Panc1 (cell line): ENCODE results near the gene PNP. TPM values are rescaled to one million over a fixed set of nuclear protein-coding genes. Genes with fewer than 3 reads are reported as not detected.

Source experiments
- ATAC-seq: fragments of 200-7000 bp; cut with Tn5 transposase; 2 replicates; pipeline ENCODE4 v1.9.1; 2020; ENCODE audit warnings: mild to moderate bottlenecking, moderate library complexity
- BruUV-seq: library from RNA; stranded (reverse); fragments of 400-500 nt; replicated peaks from 2 replicates; lab custom pipeline; 2021; lab: Mats Ljungman, UMichigan
- CTCF ChIA-PET: fragments of 300-600 bp; sonication (Branson Sonifier 250); formaldehyde crosslinking; loops from one replicate; lab custom pipeline; 2022; ENCODE audit warnings: antibody characterized with exemption; lab: Charles Lee
- POLR2A ChIA-PET: fragments of 300-600 bp; sonication (Branson Sonifier 250); formaldehyde crosslinking; loops from one replicate; lab custom pipeline; 2022; ENCODE audit warnings: antibody characterized with exemption; lab: Charles Lee
- DNase-seq: peaks from one replicate; pipeline ENCODE4 v3.0.0-alpha.2; 2010; ENCODE audit warnings: low read depth, low spot score
- H3K27ac ChIP-seq: 2 replicates; pipeline ENCODE4 v1.5.1; 2011; ENCODE audit warnings: mild to moderate bottlenecking, low read length, inconsistent platforms
- H3K27me3 ChIP-seq: fragments of 200-500 bp; sonication (Bioruptor generic); 2 replicates; pipeline ENCODE4 v1.6.0; 2014; ENCODE audit warnings: low read length, inconsistent platforms; ENCODE audit not compliant: control insufficient read depth, insufficient read depth
- H3K36me3 ChIP-seq: fragments of 200-500 bp; sonication (Bioruptor generic); 2 replicates; pipeline ENCODE4 v1.5.1; 2014; ENCODE audit warnings: inconsistent platforms, mild to moderate bottlenecking, low read length, moderate library complexity; ENCODE audit not compliant: control insufficient read depth, insufficient read depth
- H3K4me1 ChIP-seq: 2 replicates; pipeline ENCODE4 v1.5.1; 2011; ENCODE audit warnings: inconsistent platforms, mild to moderate bottlenecking, low read length, moderate library complexity; ENCODE audit not compliant: control insufficient read depth, insufficient read depth
- H3K4me3 ChIP-seq, 2 experiments: 2 replicates each; pipeline ENCODE4 v1.5.1; 2011 to 2012; ENCODE audit warnings: low read depth in 2 of 2, low read length in 2 of 2, mild to moderate bottlenecking in 2 of 2, inconsistent platforms in 1 of 2, moderate library complexity in 1 of 2
- H3K9me3 ChIP-seq: fragments of 200-500 bp; sonication (Bioruptor generic); 2 replicates; pipeline ENCODE4 v1.5.1; 2014; ENCODE audit warnings: low read depth, mild to moderate bottlenecking, inconsistent platforms, low read length, moderate library complexity; ENCODE audit not compliant: control insufficient read depth, insufficient read depth
- POLR2AphosphoS5 ChIP-seq: IDR thresholded peaks from 2 replicates; pipeline ENCODE4 v1.6.1; 2012; ENCODE audit warnings: mild to moderate bottlenecking, low read depth, low read length, moderate library complexity
- SIN3A ChIP-seq: IDR thresholded peaks from 2 replicates; pipeline ENCODE4 v1.6.1; 2012; ENCODE audit warnings: low read depth, mild to moderate bottlenecking, low read length, moderate library complexity, borderline replicate concordance; ENCODE audit not compliant: insufficient read depth
- TCF7L2 ChIP-seq: IDR thresholded peaks from 2 replicates; pipeline ENCODE4 v1.6.1; 2011; ENCODE audit warnings: mild to moderate bottlenecking, low read depth, low read length, inconsistent platforms
- in situ Hi-C: cut with HindIII; loops from 2 replicates; pipeline ENCODE4 v1.10.0; 2016; ENCODE audit warnings: low sequenced_read_pairs, low pct_unique_long_range_greater_than_20kb
- intact Hi-C: fragments of 100-400 bp; cut with micrococcal nuclease; formaldehyde crosslinking; loops from one replicate; pipeline ENCODE4 v1.10.0; 2022; ENCODE audit not compliant: unreplicated experiment
- total RNA-seq: library from RNA; stranded (reverse); gene quantifications from one replicate; pipeline ENCODE4 v1.2.1, GENCODE V29; 2021; ENCODE audit not compliant: unreplicated experiment
- TF ChIP-seq, protein P1 (sequence below): fragments of 450-650 bp; IDR thresholded peaks from 2 replicates; pipeline ENCODE4 v1.5.1; 2017; ENCODE audit warnings: mild to moderate bottlenecking
- TF ChIP-seq, protein P2 (sequence below), 2 experiments: IDR thresholded peaks; 2 replicates each; pipeline ENCODE4 v1.6.1; 2011 to 2012; ENCODE audit warnings: low read depth in 2 of 2, control low read depth in 1 of 2, low read length in 1 of 2, mild to moderate bottlenecking in 1 of 2, moderate library complexity in 1 of 2; ENCODE audit not compliant: insufficient read depth in 1 of 2

The PNP gene
- total RNA-seq, 1 experiment from 2014 or later, result 35.1 TPM

DNA sequence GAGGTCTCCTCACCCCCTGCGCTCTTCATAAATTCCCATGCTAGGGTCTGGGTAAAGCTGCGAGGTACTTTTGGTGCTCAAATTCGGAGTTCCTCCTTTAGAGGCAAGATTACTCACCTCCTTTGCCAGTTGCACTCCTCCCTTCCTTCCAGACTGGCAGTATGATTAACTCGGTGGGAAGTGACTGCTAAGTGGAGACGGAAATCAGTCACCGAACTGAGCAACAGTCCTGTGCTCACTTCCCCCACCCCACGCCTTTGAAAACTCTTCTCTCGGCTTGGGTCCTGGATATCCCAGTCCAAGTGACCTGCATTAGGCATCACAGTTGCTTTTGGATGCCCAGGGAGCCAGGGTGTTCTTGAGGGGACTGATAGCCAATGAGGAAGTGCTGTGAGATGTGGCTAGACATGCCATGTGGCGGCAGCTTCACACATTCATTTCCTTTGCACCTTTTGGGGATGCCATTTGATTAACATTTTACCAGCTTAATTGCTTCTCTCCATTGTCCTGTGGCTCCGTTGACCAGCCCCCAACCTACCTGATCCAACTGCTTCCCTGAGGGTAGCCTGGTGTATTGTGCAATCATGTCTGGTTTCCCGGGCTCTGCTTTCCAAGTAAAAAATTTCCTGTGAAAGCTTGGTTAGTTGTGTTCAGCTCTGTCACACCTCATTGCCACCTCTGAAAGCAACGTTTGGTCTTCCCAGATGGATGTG is 840 bp downstream of the PNP start:
- in situ Hi-C loops (no loop called here), intact Hi-C loops (loop anchor here (5.0 kb wide), 1 partner anchor 137 kb away; no protein-coding TSS in a partner anchor)
- peak overlapping the region; percentile 82 to 96 for H3K4me3 ChIP-seq
- H3K9me3 ChIP-seq, result no peaks in the 10 kb centered on the region
- peaks cover 4% of the 10 kb centered on the region for H3K36me3 ChIP-seq
- H3K27me3 ChIP-seq, result no peaks in the 10 kb centered on the region
- POLR2A ChIA-PET, result interaction anchor here (0.9 to 1.1 kb wide), 2 partner anchors 9 to 127 kb away, joined by 3 to 4 read pairs; partner anchors contain the start of genes PARP2 and PIP4P1
- H3K27ac ChIP-seq, result peak overlapping the region; percentile 74
- H3K4me1 ChIP-seq, result peaks cover 3% of the 10 kb centered on the region
- BruUV-seq, result no TSS peak
- CTCF ChIA-PET, result no interaction called here
- DNase-seq (peak; percentile 63), ATAC-seq (peak; percentile 55)
- TF ChIP-seq POLR2AphosphoS5 (no peak), SIN3A (no peak), TCF7L2 (no peak)
- TF ChIP-seq, protein P1, sequence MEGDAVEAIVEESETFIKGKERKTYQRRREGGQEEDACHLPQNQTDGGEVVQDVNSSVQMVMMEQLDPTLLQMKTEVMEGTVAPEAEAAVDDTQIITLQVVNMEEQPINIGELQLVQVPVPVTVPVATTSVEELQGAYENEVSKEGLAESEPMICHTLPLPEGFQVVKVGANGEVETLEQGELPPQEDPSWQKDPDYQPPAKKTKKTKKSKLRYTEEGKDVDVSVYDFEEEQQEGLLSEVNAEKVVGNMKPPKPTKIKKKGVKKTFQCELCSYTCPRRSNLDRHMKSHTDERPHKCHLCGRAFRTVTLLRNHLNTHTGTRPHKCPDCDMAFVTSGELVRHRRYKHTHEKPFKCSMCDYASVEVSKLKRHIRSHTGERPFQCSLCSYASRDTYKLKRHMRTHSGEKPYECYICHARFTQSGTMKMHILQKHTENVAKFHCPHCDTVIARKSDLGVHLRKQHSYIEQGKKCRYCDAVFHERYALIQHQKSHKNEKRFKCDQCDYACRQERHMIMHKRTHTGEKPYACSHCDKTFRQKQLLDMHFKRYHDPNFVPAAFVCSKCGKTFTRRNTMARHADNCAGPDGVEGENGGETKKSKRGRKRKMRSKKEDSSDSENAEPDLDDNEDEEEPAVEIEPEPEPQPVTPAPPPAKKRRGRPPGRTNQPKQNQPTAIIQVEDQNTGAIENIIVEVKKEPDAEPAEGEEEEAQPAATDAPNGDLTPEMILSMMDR, result no peak
- TF ChIP-seq, protein P2, sequence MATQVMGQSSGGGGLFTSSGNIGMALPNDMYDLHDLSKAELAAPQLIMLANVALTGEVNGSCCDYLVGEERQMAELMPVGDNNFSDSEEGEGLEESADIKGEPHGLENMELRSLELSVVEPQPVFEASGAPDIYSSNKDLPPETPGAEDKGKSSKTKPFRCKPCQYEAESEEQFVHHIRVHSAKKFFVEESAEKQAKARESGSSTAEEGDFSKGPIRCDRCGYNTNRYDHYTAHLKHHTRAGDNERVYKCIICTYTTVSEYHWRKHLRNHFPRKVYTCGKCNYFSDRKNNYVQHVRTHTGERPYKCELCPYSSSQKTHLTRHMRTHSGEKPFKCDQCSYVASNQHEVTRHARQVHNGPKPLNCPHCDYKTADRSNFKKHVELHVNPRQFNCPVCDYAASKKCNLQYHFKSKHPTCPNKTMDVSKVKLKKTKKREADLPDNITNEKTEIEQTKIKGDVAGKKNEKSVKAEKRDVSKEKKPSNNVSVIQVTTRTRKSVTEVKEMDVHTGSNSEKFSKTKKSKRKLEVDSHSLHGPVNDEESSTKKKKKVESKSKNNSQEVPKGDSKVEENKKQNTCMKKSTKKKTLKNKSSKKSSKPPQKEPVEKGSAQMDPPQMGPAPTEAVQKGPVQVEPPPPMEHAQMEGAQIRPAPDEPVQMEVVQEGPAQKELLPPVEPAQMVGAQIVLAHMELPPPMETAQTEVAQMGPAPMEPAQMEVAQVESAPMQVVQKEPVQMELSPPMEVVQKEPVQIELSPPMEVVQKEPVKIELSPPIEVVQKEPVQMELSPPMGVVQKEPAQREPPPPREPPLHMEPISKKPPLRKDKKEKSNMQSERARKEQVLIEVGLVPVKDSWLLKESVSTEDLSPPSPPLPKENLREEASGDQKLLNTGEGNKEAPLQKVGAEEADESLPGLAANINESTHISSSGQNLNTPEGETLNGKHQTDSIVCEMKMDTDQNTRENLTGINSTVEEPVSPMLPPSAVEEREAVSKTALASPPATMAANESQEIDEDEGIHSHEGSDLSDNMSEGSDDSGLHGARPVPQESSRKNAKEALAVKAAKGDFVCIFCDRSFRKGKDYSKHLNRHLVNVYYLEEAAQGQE (IDR thresholded peaks at IDR 0.05; ENCODE audit: insufficient read depth in 1 of 2, low read depth in 2 of 2, low read length in 1 of 2), result no peak

DNA sequence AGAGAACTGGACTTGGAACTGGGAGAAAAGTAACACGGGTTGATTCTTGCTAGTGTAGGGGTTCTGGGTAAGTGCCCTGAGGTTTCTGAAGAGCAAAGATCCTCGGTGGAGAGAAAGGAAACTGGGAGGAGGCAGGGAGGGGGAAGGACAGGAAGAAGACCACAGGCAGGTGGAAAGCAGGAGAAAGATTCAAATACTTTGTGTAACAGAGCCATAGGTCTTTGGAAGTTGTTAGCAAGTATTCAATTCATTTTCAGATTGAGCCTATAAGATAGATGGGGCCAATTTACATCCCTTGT is 1.3 kb downstream of the PNP start:
- ChIA-PET CTCF (no interaction called here), POLR2A (no interaction called here)
- H3K4me1 ChIP-seq, result peaks cover 3% of the 10 kb centered on the region
- intact Hi-C loops, result loop anchor here (5.0 kb wide), 1 partner anchor 137 kb away; no protein-coding TSS in a partner anchor
- H3K4me3 ChIP-seq, result peak overlapping the region; percentile 82 to 96
- in situ Hi-C loops, result no loop called here
- H3K36me3 ChIP-seq, result peaks cover 4% of the 10 kb centered on the region
- H3K27ac ChIP-seq, result peak overlapping the region; percentile 74
- no peak for DNase-seq
- no peaks in the 10 kb centered on the region for H3K27me3 ChIP-seq
- TF ChIP-seq, protein P1, result no peak
- TF ChIP-seq, protein P2 (IDR thresholded peaks at IDR 0.05; ENCODE audit: insufficient read depth in 1 of 2, low read depth in 2 of 2, low read length in 1 of 2), result no peak
- TF ChIP-seq TCF7L2 (no peak), POLR2AphosphoS5 (no peak), SIN3A (no peak)
- no peak for ATAC-seq
- H3K9me3 ChIP-seq, result no peaks in the 10 kb centered on the region
- BruUV-seq, result no TSS peak
